GM21381 (cell line): ENCODE results near the gene EIF5A.

Source experiments
- ATAC-seq: cut with Tn5 transposase; IDR thresholded peaks from one replicate; pipeline ENCODE4 v1.9.1; 2021; ENCODE audit warnings: mild to moderate bottlenecking, moderate library complexity; ENCODE audit not compliant: unreplicated experiment

EIF5A gene

DNA sequence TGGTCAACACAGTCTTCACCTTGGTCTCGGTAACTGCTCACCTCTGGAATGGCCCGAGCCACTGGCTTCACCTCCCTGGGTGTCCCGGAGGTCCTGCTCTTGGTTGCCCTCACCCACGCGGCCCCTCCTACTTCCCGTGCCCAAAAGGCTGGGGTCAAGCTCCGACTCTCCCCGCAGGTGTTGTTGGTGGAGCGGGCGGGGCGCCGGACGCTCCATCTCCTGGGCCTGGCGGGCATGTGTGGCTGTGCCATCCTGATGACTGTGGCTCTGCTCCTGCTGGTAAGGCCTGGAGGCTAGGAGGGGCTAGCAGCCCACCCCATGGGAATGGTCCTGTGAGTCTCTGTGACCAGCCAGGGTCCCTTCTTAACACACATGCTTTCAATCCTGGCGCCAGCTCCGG is 22.5 kb upstream of the EIF5A start:
- ATAC-seq = no peak

GRCh38 chr17:7285679-7286078 is 21.7 kb upstream of the EIF5A start:
- ATAC-seq = no peak

DNA sequence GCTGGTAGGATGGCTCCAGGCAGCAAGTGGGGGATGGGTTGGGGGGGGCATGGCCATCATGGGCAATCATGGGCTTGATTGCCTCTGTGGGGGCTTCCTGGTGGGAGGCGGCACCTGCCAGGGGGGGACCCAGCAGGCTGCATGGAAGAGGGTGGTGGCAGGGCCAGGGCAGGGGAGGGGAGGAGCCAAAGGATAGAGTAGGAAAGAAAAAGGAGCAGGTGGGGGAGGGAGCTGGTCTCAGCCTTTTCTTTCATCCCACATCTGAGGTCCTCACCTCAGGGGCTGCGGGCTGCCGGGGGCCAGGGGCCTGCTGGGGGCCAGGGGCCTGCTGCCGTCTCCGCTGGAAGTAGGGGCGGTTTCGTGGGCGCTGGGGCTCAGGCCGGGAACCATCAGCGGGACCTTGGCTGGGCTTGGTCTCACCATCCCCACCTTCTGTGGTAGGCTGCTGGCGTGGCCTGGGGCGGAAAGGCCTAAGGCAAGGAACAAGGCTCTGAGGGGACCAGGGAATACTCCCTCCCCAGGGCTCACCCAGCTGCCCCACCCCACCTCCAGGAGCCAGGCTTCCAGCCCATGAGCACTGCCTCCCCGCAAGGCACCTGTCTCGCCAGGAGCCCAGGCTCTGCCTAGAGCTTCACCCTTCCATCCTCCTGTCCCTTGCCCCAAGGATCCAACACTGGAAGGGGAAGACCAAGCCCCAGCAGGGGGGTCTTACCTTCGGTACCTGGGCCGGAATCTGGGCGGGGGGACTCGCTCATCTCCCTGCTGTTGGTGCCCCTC is 18.0 kb upstream of the EIF5A start:
- no peak for ATAC-seq

- no peak for ATAC-seq
Measured at GRCh38 chr17:7290166-7290565, 17.3 kb upstream of the EIF5A start.

- ATAC-seq = no peak
Measured at GRCh38 chr17:7290685-7291084, 16.7 kb upstream of the EIF5A start.

GRCh38 chr17:7292194-7292593 is 15.2 kb upstream of the EIF5A start:
- ATAC-seq = no peak

DNA sequence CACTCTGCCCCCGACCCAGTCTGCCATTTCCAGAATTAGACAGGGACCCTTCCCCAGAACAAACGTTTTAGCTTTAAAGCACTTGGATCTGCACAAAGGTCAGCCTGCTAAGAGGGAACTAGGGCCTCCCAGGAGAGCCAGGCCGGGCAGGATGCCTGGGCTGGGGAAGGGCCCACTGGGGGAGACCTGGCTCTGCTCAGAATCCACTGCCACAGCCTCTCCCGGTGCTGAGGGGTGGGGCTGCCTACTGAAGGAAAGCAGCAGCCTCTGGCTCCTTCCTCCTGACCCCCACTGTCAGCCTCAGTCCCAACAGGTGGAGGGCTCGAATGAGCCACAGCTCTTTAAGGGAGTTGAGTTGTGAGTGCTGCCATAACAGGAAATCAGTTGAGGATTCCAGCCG is 14.7 kb upstream of the EIF5A start:
- ATAC-seq = no peak

GRCh38 chr17:7293159-7293558 is 14.3 kb upstream of the EIF5A start:
- no peak for ATAC-seq

GRCh38 chr17:7293816-7294613 is 13.4 kb upstream of the EIF5A start:
- ATAC-seq = no peak

DNA sequence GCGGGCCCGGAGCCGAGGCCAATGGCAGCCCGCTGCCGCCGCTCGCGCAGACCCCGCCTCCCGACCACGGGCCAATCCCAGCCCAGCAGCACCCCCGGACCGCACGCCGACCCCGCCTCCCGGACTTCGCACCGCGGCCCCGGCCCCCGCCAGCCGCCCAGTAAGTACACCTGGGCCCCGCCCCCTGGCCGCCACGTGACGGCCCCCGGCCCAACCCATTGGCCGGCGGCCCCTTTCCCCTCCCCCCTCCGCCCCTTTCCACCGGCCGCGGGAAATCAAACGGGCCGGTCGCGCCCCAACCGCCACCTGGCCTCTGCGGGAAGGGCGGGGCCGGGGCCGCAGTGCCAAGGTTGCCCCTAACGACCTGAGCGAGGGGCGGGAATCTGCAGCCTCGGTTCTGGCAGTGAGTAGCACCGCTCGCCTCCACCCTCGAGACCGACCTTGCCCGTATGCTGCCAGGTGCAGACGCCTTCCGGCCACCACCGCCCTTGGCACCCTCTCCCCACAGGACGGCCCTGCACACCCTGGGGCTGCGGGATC is 12.7 kb upstream of the EIF5A start, which contains the start of gene YBX2:
Gene YBX2 (minus strand): TSS at position 26 of the 540 bp plus-strand sequence. CDS start 139 bp downstream, outside the sequence.
- no peak for ATAC-seq

DNA sequence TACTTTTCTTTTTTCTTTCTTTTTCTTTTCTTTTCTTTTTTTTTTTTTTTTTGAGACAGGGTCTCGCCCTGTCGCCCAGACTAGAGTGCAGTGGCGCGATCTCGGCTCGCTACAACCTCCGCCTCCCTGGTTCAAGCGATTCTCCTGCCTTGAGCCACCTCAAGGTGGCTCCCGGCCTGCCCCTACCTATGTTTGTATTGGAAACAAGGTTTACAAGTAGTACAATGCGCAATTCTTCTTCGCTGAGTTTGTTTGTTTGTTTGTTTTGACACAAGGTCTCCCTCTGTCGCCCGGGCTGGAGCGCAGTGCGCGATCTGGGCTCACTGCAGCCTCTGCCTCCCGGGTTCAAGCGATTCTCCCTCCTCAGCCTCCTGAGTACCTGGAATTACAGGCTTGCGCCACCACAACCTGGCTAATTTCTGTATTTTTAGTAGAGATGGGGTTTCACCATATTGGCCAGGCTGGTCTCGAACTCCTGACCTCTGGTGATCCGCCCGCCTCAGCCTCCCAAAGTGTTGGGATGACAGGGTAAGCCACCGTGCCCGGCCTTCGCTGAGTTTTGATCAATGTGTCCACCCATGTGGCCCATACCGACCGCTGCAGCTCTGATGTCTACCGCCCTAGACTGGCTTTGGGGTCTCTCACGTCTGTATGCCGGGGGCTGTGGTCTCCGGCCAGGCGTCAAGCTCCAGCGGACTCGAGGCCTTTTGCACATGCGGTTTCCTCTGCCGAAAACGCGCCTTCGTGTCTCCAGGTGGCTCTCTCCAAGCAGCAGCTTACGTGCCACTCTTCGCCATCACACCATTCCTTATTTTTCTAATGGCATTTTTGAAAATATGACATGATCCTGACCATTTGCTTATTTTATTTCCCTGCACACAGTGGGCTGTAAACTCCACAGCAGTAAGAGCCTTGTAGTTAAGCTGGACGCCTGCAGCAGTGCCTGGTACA is 11.9 kb upstream of the EIF5A start:
- ATAC-seq = no peak

DNA sequence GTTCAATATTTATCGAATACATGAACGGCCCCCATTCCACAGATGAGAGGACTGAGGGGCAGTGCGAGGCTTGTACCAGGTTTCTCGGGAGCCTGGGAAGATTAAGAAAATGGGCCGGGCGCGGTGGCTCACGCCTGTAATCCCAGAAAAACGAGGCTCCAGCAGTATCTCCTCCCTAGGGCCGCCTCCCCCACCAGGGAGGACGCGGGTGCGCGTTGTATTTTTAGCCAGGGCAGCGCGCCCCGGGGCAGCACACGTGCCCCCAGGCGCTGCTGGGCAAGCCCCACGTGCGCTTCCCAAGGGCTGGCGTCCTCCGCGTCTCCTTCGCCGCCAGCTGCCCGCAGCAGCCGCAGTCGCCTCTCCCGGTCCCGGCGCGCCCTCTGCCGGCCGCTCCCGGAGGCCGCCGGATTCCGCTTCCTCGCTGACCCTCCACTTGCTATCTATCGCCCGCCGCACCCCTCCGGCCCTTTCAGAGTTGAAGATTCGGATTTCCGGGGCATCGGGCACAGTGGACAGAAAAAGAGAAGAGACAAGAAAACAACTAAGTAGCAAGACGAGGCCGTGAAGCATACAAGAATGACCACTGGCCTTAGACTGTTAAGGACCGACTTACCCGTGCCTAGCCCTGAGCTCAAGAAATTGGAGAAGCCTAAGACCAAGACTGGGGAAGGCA is 11.1 kb upstream of the EIF5A start:
- ATAC-seq = no peak

- ATAC-seq = no peak
Measured at GRCh38 chr17:7304179-7304578, 3.2 kb upstream of the EIF5A start.

DNA sequence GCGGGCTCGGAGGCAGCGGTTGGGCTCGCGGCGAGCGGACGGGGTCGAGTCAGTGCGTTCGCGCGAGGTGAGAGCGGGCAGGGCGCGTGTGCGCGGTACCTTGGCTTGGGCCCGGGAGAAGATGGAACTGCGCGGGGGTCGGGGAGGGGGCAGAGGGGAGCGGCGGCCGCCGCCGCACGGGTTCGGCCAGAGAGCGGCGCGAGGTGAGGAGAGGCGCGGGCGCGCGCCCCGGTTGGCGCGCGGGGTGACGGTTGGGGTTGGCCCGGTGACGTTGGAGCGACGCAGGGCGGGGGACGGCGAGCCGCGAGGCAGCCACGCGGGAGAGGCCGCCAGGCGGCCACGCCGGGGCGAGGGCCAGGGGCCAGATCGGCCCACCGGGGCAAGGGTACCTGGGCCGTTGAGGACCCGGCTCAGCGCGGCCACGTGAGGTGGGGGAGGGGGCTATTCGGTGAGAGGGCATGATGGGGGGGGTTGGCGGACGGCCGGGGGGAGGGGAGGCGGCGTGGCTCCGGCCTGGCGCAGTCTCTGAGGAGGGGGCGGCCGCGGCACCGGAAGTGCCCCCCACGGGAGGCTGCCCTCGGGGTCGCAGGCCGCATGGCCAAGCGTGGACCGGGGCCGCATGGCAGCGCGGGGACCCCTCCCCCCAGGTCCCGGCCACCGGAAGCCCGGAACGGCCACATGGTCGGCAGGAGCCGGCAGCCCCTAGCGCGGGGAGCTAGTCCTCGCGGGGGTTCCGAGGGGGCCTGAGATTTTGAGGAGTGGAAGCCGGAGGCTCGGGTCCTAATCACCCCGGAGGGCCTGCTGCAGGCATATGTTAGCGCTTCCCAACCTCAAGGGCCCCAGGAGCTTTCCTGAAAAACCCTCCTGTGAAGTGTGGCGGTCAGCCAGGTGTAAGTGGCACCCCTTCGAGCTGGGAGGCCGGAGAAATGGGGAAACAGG is 527 bp downstream of the EIF5A start:
- peak; percentile 10 for ATAC-seq

GRCh38 chr17:7308625-7309433 is 1.4 kb downstream of the EIF5A start:
- ATAC-seq = no peak

GRCh38 chr17:7309628-7310027 is 2.2 kb downstream of the EIF5A start:
- no peak for ATAC-seq

GRCh38 chr17:7311110-7311705 is 3.8 kb downstream of the EIF5A start:
- no peak for ATAC-seq
